ENCODE results near the gene FLVCR1.

The FLVCR1 gene

GRCh38 chr1:212916481-212917133 is 58.5 kb downstream of the FLVCR1 start:
- peak; percentile 96 for DNase-seq

GRCh38 chr1:212917134-212917485 is 59.0 kb downstream of the FLVCR1 start:
- no peak for DNase-seq

GRCh38 chr1:212917858-212918257 is 59.8 kb downstream of the FLVCR1 start:
- DNase-seq = no peak

GRCh38 chr1:212918824-212919223 is 60.7 kb downstream of the FLVCR1 start:
- DNase-seq = peak; percentile 45

- DNase-seq = no peak
Measured at GRCh38 chr1:212920246-212920645, 62.2 kb downstream of the FLVCR1 start.

GRCh38 chr1:212920896-212921295 is 62.8 kb downstream of the FLVCR1 start:
- DNase-seq = peak; percentile 40

- no peak for DNase-seq
Measured at GRCh38 chr1:212922016-212922415, 63.9 kb downstream of the FLVCR1 start.

- DNase-seq = no peak
Measured at GRCh38 chr1:212926372-212926771, 68.3 kb downstream of the FLVCR1 start.

- no peak for DNase-seq
Measured at GRCh38 chr1:212928323-212929291, 70.5 kb downstream of the FLVCR1 start.

GRCh38 chr1:212930986-212931678 is 73.1 kb downstream of the FLVCR1 start:
- DNase-seq = no peak

- DNase-seq = peak; percentile 38
Measured at GRCh38 chr1:212933815-212934471, 75.9 kb downstream of the FLVCR1 start.

- no peak for DNase-seq
Measured at GRCh38 chr1:212935387-212935981, 77.4 kb downstream of the FLVCR1 start.

GRCh38 chr1:212937034-212937433 is 79.0 kb downstream of the FLVCR1 start:
- no peak for DNase-seq

- peak; percentile 62 for DNase-seq
Measured at GRCh38 chr1:212938846-212939245, 80.8 kb downstream of the FLVCR1 start.

GRCh38 chr1:212941452-212941851 is 83.4 kb downstream of the FLVCR1 start:
- no peak for DNase-seq

GRCh38 chr1:212942679-212943392 is 84.8 kb downstream of the FLVCR1 start:
- no peak for DNase-seq

GRCh38 chr1:212943393-212943710 is 85.3 kb downstream of the FLVCR1 start:
- DNase-seq = no peak

- no peak for DNase-seq
Measured at GRCh38 chr1:212944229-212944901, 86.3 kb downstream of the FLVCR1 start.

GRCh38 chr1:212945056-212945455 is 87.0 kb downstream of the FLVCR1 start:
- no peak for DNase-seq

- no peak for DNase-seq
Measured at GRCh38 chr1:212945463-212946160, 87.5 kb downstream of the FLVCR1 start.

GRCh38 chr1:212946872-212947271 is 88.8 kb downstream of the FLVCR1 start:
- DNase-seq = no peak

Data from NCI-H69 (cell line).